T-helper 17 cell (primary cell): ENCODE results near the gene PTPN13. TPM values are rescaled to one million over a fixed set of nuclear protein-coding genes. Genes with fewer than 3 reads are reported as not detected.

Source experiments
- ATAC-seq: fragments of 150-1000 bp; cut with Tn5 transposase; 2 replicates; pipeline ENCODE4 v1.10.0; 2021; ENCODE audit warnings: mild to moderate bottlenecking, moderate library complexity
- DNase-seq, 3 donors: peaks; one replicate each; pipeline versions ENCODE4 v3.0.0 to v3.0.0-alpha.2; 2020 to 2021
- H3K9me3 ChIP-seq: one replicate; pipeline ENCODE4 v1.7.0; 2013; ENCODE audit warnings: low read length, mild to moderate bottlenecking; ENCODE audit not compliant: control insufficient read depth, poor library complexity, severe bottlenecking
- H3K27ac Mint-ChIP-seq: one replicate; pipeline ENCODE4 v1.8.0; 2022; ENCODE audit warnings: mild to moderate bottlenecking, moderate library complexity, mixed read lengths
- H3K27me3 Mint-ChIP-seq: one replicate; pipeline ENCODE4 v1.8.0; 2022; ENCODE audit warnings: mixed read lengths
- H3K36me3 Mint-ChIP-seq: one replicate; pipeline ENCODE4 v1.8.0; 2022; ENCODE audit warnings: low read depth, mixed read lengths
- H3K4me1 Mint-ChIP-seq: one replicate; pipeline ENCODE4 v1.8.0; 2022; ENCODE audit warnings: mild to moderate bottlenecking, mixed read lengths
- H3K4me3 Mint-ChIP-seq: one replicate; pipeline ENCODE4 v1.8.0; 2022; ENCODE audit warnings: mild to moderate bottlenecking, moderate library complexity, mixed read lengths
- total RNA-seq, 4 donors: library from RNA in 2 of 4; stranded (reverse) in 2 of 4; gene quantifications; one replicate each; pipeline ENCODE4 v1.2.3 and lab custom pipeline; 2022 to 2026

Gene PTPN13, protein sequence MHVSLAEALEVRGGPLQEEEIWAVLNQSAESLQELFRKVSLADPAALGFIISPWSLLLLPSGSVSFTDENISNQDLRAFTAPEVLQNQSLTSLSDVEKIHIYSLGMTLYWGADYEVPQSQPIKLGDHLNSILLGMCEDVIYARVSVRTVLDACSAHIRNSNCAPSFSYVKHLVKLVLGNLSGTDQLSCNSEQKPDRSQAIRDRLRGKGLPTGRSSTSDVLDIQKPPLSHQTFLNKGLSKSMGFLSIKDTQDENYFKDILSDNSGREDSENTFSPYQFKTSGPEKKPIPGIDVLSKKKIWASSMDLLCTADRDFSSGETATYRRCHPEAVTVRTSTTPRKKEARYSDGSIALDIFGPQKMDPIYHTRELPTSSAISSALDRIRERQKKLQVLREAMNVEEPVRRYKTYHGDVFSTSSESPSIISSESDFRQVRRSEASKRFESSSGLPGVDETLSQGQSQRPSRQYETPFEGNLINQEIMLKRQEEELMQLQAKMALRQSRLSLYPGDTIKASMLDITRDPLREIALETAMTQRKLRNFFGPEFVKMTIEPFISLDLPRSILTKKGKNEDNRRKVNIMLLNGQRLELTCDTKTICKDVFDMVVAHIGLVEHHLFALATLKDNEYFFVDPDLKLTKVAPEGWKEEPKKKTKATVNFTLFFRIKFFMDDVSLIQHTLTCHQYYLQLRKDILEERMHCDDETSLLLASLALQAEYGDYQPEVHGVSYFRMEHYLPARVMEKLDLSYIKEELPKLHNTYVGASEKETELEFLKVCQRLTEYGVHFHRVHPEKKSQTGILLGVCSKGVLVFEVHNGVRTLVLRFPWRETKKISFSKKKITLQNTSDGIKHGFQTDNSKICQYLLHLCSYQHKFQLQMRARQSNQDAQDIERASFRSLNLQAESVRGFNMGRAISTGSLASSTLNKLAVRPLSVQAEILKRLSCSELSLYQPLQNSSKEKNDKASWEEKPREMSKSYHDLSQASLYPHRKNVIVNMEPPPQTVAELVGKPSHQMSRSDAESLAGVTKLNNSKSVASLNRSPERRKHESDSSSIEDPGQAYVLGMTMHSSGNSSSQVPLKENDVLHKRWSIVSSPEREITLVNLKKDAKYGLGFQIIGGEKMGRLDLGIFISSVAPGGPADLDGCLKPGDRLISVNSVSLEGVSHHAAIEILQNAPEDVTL (N-terminal part only)
- total RNA-seq: 10 to 100 TPM; 36.1 to 49.5 TPM
- total RNA-seq (lab: John Stamatoyannopoulos, UW): 101 to 134 reads per million in 2 donors

DNA sequence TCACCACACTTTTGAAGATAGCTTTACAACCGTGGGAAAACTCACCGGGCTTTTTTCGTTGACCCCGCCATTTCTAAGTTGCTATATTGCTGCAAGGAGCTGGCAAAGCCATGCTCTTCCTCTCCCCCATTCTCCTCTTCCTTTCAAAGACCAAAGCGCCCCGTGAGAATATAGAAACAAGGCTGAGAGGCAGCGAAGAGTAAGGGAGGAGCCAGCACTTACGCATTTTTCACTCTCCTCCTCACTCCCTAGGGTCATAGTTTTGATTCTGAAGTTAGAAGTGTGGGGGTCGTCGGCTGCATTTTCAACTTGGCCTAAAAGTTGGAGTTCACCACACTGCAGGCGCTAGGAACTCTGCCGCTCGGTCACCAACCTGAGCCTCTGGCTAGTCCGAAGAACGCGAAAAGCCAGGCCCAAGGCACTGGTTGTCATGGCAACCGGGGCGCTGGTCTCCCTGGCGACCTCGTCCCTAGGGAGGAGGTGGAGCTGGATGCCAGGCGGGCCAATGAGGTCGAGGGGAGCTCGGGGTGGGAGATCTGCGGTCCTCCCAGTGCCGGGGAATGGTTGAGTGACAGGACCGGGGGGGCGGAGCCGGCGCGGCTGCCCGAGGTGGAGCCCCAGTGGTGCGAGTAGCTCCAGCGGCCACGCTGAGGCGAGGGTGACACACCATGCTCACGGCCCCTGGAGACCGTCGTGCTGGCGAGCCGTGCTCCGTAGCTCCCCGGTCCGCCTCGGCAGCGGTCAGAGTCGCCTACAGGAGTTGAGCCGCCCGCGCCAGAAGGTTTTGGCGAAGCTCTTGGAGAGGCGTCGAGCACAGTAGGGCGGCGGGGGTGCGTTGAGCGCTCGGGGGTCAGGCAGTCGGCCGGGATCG lies at the start of gene PTPN13:
PTPN13 (plus strand) TSS at position 628 of the 871 bp plus-strand sequence. CDS start 40,942 bp downstream, outside the sequence.
- H3K36me3 Mint-ChIP-seq: no peaks in the 10 kb centered on the region
- peaks cover 6% of the 10 kb centered on the region for H3K27me3 Mint-ChIP-seq
- ATAC-seq (peak; percentile 89), DNase-seq (peak; percentile 74 to 84 (median 79))
- H3K9me3 ChIP-seq: no peaks in the 10 kb centered on the region
- H3K4me3 Mint-ChIP-seq: peak within 1 kb of the TSS; percentile 99
- H3K4me1 Mint-ChIP-seq: peaks cover 31% of the 10 kb centered on the region
- H3K27ac Mint-ChIP-seq: peak within 1 kb of the TSS; percentile 93

DNA sequence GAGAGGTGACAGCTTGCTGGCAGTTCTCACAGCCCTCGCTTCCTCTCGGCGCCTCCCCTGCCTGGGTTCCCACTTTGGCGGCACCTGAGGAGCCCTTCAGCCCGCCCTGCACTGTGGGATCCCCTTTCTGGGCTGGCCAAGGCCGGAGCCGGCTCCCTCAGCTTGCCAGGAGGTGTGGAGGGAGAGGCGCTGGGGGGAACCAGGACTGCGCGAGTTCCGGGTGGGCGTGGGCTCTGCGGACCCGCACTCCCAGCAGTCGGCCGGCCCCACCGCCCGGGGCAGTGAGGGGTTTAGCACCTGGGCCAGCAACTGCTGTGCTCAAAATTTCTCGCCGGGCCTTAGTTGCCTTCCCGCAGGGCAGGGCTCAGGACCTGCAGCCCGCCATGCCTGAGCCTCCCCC lies 47.0 kb upstream of the PTPN13 start:
- ATAC-seq (no peak), DNase-seq (no peak)
- Mint-ChIP-seq H3K4me3 (no peak overlapping the region), H3K4me1 (peaks cover 34% of the 10 kb centered on the region), H3K27me3 (no peaks in the 10 kb centered on the region), H3K27ac (no peak overlapping the region), H3K36me3 (no peaks in the 10 kb centered on the region)
- no peaks in the 10 kb centered on the region for H3K9me3 ChIP-seq

DNA sequence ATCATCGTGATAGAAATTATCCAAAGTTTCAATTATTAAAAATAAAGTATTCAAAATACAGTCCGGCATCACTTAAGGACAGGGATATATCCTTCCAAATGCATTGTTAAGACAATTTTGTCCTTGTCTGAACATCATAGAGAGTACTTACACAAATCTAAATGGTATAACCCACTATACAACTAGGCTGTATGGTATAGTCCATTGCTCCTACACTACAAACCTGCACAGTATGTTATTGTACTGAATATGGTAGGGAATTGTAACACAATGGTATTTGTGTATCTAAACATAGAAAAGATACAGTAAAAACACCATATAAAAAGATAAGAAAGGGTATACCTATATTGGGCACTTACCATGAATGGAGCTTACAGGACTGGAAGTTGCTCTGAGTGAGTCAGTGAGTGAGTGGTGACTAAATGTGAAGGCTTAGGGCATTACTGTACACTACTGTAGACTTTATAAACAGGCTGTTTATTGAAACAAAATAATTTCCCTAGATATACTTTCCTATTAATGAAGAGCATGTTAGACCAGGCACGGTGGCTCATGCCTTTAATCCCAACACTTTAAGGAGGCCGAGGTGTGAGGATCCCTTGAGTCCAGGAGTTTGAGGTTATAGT lies 44.8 kb upstream of the PTPN13 start:
- H3K27me3 Mint-ChIP-seq: no peaks in the 10 kb centered on the region
- H3K4me1 Mint-ChIP-seq: peaks cover 26% of the 10 kb centered on the region
- H3K36me3 Mint-ChIP-seq: no peaks in the 10 kb centered on the region
- DNase-seq (no peak), ATAC-seq (no peak)
- H3K27ac Mint-ChIP-seq: no peak overlapping the region
- H3K9me3 ChIP-seq: no peaks in the 10 kb centered on the region
- no peak overlapping the region for H3K4me3 Mint-ChIP-seq

DNA sequence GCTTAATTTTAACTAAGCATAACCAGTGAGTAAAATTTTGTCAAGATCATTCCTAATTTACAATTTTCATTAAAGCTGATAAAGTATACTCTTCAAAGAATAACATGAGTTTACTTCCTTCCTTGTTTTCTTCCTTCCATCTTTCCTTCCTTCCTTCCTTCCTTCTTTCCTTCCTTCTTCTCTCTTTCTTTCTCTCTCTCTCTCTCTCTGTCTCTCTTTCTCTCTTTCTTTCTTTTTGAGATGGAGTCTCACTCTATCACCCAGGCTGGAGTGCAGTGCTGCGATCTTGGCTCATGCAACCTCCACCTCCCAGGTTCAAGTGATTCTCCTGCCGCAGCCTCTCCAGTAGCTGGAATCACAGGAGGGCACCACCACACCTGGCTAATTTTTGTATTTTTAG lies 42.7 kb upstream of the PTPN13 start:
- H3K27ac Mint-ChIP-seq: no peak overlapping the region
- H3K9me3 ChIP-seq: no peaks in the 10 kb centered on the region
- no peak overlapping the region for H3K4me3 Mint-ChIP-seq
- H3K27me3 Mint-ChIP-seq: no peaks in the 10 kb centered on the region
- no peak for DNase-seq
- ATAC-seq: no peak
- peaks cover 20% of the 10 kb centered on the region for H3K4me1 Mint-ChIP-seq
- peaks cover 4% of the 10 kb centered on the region for H3K36me3 Mint-ChIP-seq

DNA sequence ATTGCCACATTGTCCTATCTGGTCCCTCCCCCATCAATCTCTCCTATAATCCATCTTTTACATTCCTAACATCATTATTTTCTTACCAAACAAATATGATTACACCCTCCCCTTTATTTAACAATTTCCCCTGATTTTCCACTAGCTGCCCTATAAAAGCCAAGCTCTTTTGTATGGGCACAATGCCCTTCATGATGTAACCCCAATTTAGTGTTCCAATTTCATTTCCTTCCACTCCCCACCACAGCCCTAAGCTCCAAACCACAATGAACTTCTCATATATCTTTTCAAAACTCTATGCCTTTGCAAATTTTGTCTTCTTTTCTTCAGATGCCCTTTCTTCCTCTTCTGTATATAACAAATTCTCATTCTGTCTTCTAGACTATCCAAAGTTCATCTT lies 39.5 kb upstream of the PTPN13 start:
- peak overlapping the region; percentile 8 for H3K27ac Mint-ChIP-seq
- peak; percentile 98 for ATAC-seq
- peaks cover 4% of the 10 kb centered on the region for H3K36me3 Mint-ChIP-seq
- no peak for DNase-seq
- no peaks in the 10 kb centered on the region for H3K9me3 ChIP-seq
- H3K27me3 Mint-ChIP-seq: no peaks in the 10 kb centered on the region
- H3K4me1 Mint-ChIP-seq: peaks cover 22% of the 10 kb centered on the region
- peak overlapping the region; percentile 50 for H3K4me3 Mint-ChIP-seq

DNA sequence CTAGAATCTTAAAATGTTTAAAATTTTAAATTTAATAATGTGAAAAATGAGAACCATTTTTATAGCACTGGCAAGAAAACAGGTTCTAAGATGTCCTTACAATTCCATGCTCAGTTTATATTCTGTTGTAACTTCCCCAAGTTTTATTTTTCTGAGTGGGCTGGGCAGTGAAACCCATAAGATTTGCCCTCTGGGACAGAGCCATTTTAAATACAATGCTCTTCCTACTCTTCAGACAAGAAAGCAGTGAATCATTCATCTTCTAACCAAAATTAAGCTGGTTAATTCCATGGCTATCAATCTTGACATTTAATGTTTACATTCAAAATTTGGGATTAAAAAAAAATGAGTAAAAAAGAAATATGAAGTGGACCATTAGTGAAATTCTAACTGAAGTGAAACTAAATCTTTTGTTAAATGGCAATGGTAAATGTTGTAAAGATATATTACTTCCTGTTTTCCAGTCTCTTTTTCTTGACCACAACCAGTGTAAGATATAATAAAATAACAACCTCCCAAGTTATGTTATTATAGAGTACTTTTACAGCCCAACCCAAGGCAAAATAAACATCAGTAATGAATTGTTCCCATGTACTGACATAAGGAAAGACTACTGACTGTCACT lies 37.2 kb upstream of the PTPN13 start:
- H3K36me3 Mint-ChIP-seq: peaks cover 4% of the 10 kb centered on the region
- no peak for ATAC-seq
- peaks cover 24% of the 10 kb centered on the region for H3K4me1 Mint-ChIP-seq
- no peaks in the 10 kb centered on the region for H3K27me3 Mint-ChIP-seq
- no peak overlapping the region for H3K4me3 Mint-ChIP-seq
- no peak for DNase-seq
- H3K27ac Mint-ChIP-seq: peak overlapping the region; percentile 76
- no peaks in the 10 kb centered on the region for H3K9me3 ChIP-seq

DNA sequence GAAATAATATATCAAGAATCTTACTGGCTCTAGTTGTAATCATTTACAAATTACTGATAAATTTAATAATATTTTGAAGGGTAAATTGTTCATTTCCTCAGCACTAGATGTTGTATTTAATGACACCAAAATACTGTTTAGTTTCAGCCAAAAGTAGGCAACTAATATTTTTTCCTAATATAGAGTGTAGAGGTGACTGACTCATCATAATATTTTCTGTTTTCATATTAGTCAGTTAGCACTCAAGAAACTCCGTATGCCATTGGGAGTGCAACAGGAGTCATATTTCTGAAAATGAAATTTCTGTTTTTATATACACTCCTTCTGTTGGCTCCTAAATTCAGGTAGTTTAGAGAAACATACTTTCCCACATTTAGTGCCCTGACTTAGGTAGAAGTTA lies 36.6 kb upstream of the PTPN13 start:
- H3K4me3 Mint-ChIP-seq: no peak overlapping the region
- no peaks in the 10 kb centered on the region for H3K9me3 ChIP-seq
- H3K27me3 Mint-ChIP-seq: no peaks in the 10 kb centered on the region
- peaks cover 4% of the 10 kb centered on the region for H3K36me3 Mint-ChIP-seq
- DNase-seq (no peak), ATAC-seq (no peak)
- H3K4me1 Mint-ChIP-seq: peaks cover 25% of the 10 kb centered on the region
- H3K27ac Mint-ChIP-seq: peak overlapping the region; percentile 76

DNA sequence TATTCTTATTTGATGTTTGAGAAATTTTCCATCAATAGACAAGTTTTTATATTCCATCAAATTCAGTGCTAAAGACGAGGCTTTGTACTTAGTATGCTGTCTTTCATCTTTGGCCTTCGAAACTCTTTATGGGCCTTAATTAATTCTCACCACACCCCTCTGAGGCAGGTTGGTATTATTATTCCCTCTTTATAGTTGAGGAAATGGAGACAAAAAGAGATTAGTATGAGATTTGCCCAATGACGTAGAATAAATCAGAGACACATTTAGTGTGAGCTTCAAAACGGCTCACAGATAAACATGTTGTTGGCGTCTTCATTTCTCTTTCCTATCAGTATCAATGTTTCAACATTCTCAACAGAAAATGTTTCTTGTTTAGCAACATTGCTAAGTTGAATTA lies 35.9 kb upstream of the PTPN13 start:
- Mint-ChIP-seq H3K27me3 (no peaks in the 10 kb centered on the region), H3K36me3 (peaks cover 4% of the 10 kb centered on the region), H3K27ac (peak overlapping the region; percentile 76), H3K4me3 (no peak overlapping the region), H3K4me1 (peaks cover 23% of the 10 kb centered on the region)
- no peak for ATAC-seq
- DNase-seq: no peak
- H3K9me3 ChIP-seq: no peaks in the 10 kb centered on the region

DNA sequence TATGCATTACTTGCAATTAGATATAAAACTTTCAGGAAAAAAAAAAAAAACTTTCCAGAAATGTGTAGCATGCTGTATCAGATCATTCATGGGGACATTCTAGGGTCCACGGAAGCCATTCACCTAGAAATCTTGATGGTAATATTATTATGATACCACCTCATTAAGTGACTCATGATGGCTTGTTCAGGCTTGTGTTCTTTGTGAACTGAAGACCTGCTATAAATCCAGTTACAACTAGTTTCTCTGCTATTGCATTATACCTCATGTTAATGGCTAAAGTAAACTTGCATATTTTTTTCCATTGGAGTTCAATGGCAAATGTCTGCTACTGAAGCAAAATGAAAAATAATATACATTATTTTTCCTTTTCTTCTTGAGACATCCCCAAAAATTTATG lies 35.3 kb upstream of the PTPN13 start:
- Mint-ChIP-seq H3K36me3 (peaks cover 4% of the 10 kb centered on the region), H3K27ac (no peak overlapping the region), H3K27me3 (no peaks in the 10 kb centered on the region), H3K4me1 (peaks cover 20% of the 10 kb centered on the region), H3K4me3 (no peak overlapping the region)
- ATAC-seq: no peak
- H3K9me3 ChIP-seq: no peaks in the 10 kb centered on the region
- no peak for DNase-seq

DNA sequence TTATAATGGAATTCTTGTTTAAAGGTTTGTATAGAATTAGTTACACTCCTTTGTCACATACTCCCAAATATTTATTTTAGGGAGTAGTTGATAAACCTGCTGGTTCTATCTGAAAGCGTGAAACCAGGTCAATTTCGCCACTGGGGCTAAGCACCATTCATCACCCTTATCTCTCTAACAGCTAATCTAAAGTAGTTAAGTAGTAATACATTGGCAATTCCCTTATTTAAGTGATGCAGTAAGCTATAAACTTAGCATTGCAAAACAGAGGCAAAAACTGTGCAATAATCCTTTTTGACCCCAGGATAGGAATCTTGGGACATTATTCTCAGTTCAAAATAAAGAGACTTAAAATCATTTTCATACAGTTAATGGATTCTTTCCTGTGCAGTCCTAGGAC lies 33.7 kb upstream of the PTPN13 start:
- no peak overlapping the region for H3K27ac Mint-ChIP-seq
- ATAC-seq (no peak), DNase-seq (no peak)
- H3K4me3 Mint-ChIP-seq: no peak overlapping the region
- H3K9me3 ChIP-seq: no peaks in the 10 kb centered on the region
- peaks cover 16% of the 10 kb centered on the region for H3K4me1 Mint-ChIP-seq
- no peaks in the 10 kb centered on the region for H3K27me3 Mint-ChIP-seq
- no peaks in the 10 kb centered on the region for H3K36me3 Mint-ChIP-seq

DNA sequence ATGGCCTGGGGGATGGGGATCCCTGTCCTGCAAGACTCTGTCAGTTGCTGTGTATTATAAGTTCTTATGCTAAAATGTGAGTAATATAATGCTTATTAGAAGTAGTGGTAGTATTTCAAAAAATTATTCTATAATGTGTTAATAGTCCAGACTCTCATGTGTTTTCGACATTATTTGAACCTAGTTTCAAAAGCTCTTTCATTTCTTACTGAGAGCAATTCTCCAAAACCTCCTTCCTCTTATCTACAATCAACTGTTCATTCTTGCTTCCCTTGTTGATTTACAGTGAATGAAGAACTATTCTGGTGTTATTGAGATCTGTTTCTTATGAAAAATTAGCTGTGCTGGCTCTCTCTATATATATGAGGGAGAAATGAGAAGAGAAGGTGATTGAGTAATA lies 32.9 kb upstream of the PTPN13 start:
- Mint-ChIP-seq H3K4me3 (no peak overlapping the region), H3K27me3 (no peaks in the 10 kb centered on the region), H3K4me1 (peaks cover 16% of the 10 kb centered on the region), H3K36me3 (no peaks in the 10 kb centered on the region), H3K27ac (peak overlapping the region; percentile 19)
- ATAC-seq (no peak), DNase-seq (no peak)
- no peaks in the 10 kb centered on the region for H3K9me3 ChIP-seq

DNA sequence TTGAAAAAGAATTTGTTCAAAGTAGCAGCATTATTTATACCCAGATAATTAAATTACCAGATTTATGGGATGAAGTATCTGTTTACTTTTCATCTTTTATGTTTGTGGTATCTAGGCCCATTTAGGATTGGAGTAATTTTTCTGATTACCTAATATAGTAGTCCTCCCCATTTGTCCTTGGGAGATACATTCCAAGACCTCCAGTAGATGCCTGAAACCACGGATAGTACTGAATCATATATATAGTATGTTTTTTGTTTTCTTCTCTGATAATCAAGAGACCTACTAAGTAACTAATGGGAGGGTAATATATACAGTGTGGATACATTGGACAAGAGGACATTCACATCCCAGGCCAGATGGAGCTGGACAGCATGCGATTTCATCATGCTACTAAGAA lies 30.7 kb upstream of the PTPN13 start:
- no peak overlapping the region for H3K27ac Mint-ChIP-seq
- H3K4me3 Mint-ChIP-seq: no peak overlapping the region
- H3K4me1 Mint-ChIP-seq: peaks cover 13% of the 10 kb centered on the region
- H3K36me3 Mint-ChIP-seq: no peaks in the 10 kb centered on the region
- H3K9me3 ChIP-seq: no peaks in the 10 kb centered on the region
- DNase-seq: no peak
- no peak for ATAC-seq
- H3K27me3 Mint-ChIP-seq: no peaks in the 10 kb centered on the region
